ENCODE measurements around the gene SPAG16. TPM values are rescaled to one million over a fixed set of nuclear protein-coding genes. Genes with fewer than 3 reads are reported as not detected.

Gene SPAG16
- polyA plus RNA-seq, 1 of the 3 experiments (the other 2 are of a cell fraction) = 29.5 TPM

DNA sequence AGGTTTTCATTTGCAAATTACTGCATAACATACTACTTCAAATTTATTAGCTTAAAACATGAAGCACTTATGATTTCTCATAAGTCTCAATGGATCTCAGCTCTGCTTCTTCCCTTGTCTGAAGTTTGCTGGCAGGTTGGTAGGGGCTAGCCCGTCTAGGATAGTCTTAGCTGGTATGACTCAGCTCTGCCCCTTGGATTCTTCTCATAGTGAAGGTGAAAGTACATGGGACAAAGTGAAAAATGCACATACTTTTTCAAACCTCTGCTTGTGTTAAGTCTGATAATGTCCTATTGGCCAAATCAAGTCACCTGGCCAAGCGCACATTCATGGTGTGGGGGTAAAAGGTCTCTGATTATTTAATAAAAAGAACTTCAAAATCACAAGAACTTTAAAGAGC is 941.8 kb downstream of the SPAG16 start:
- DNase-seq = no peak
- H3K27ac ChIP-seq (ENCODE audit: low read depth in 2 of 2, low read length in 1 of 2) = no peak overlapping the region
- no peak overlapping the region for H2AFZ ChIP-seq (ENCODE audit: low read depth)
- H3F3A ChIP-seq (replicated peaks; ENCODE audit: insufficient read depth) = no peaks in the 10 kb centered on the region
- ChIA-PET POLR2A (no interaction called here), CTCF (interaction anchor here (0.7 kb wide), 1 partner anchor 69 kb away, joined by 3 read pairs; no protein-coding TSS in a partner anchor)
- WGBS (ENCODE audit: low lambda C conversion rate) = 64% methylated on average over 2 of the region's 2 CpGs
- H3K4me3 ChIP-seq (ENCODE audit: low read depth in 2 of 2, low read length in 1 of 2) = no peak overlapping the region
- H3K4me2 ChIP-seq = no peak overlapping the region
- H3K9ac ChIP-seq = no peak overlapping the region
- no peaks in the 10 kb centered on the region for H3K4me1 ChIP-seq (ENCODE audit: control insufficient read depth in 1 of 2, insufficient read depth in 2 of 2, low read depth in 1 of 2, low read length in 1 of 2)
- H4K20me1 ChIP-seq (ENCODE audit: insufficient read depth) = no peaks in the 10 kb centered on the region
- H3K27me3 ChIP-seq (ENCODE audit: insufficient read depth) = no peaks in the 10 kb centered on the region
- no peaks in the 10 kb centered on the region for H3K9me3 ChIP-seq
- TF ChIP-seq RXRA (IDR thresholded peaks at IDR 0.05; ENCODE audit: borderline replicate concordance, low read depth) (no peak), FOXJ3 (CRISPR knock-in tag; IDR thresholded peaks at IDR 0.05) (no peak), CHD2 (IDR thresholded peaks at IDR 0.05; ENCODE audit: low read length, partially characterized antibody) (no peak), NRF1 (IDR thresholded peaks at IDR 0.05; ENCODE audit: low read depth, low read length) (no peak), TCF12 (IDR thresholded peaks at IDR 0.05) (no peak), SMC3 (IDR thresholded peaks at IDR 0.05; ENCODE audit: low read depth, low read length) (no peak), GABPA (IDR thresholded peaks at IDR 0.05; ENCODE audit: low read depth) (no peak), TEAD4 (IDR thresholded peaks at IDR 0.05; ENCODE audit: borderline replicate concordance, insufficient read depth) (no peak), POLR2AphosphoS5 (IDR thresholded peaks at IDR 0.05; ENCODE audit: low read depth, low read length) (no peak), ELF1 (IDR thresholded peaks at IDR 0.05) (no peak), MEF2A (IDR thresholded peaks at IDR 0.05; ENCODE audit: borderline replicate concordance, low read depth) (no peak), GATA2 (CRISPR knock-in tag; IDR thresholded peaks at IDR 0.05) (no peak), FOSL2 (IDR thresholded peaks at IDR 0.05; ENCODE audit: borderline replicate concordance, low read depth) (no peak), RCOR1 (IDR thresholded peaks at IDR 0.05; ENCODE audit: low read length) (no peak), TAF1 (IDR thresholded peaks at IDR 0.05; ENCODE audit: borderline replicate concordance, low read depth, low read length) (no peak)
- TF ChIP-seq, protein P1, sequence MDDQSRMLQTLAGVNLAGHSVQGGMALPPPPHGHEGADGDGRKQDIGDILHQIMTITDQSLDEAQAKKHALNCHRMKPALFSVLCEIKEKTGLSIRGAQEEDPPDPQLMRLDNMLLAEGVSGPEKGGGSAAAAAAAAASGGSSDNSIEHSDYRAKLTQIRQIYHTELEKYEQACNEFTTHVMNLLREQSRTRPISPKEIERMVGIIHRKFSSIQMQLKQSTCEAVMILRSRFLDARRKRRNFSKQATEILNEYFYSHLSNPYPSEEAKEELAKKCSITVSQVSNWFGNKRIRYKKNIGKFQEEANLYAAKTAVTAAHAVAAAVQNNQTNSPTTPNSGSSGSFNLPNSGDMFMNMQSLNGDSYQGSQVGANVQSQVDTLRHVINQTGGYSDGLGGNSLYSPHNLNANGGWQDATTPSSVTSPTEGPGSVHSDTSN (IDR thresholded peaks at IDR 0.05) = no peak
- TF ChIP-seq, protein P2, sequence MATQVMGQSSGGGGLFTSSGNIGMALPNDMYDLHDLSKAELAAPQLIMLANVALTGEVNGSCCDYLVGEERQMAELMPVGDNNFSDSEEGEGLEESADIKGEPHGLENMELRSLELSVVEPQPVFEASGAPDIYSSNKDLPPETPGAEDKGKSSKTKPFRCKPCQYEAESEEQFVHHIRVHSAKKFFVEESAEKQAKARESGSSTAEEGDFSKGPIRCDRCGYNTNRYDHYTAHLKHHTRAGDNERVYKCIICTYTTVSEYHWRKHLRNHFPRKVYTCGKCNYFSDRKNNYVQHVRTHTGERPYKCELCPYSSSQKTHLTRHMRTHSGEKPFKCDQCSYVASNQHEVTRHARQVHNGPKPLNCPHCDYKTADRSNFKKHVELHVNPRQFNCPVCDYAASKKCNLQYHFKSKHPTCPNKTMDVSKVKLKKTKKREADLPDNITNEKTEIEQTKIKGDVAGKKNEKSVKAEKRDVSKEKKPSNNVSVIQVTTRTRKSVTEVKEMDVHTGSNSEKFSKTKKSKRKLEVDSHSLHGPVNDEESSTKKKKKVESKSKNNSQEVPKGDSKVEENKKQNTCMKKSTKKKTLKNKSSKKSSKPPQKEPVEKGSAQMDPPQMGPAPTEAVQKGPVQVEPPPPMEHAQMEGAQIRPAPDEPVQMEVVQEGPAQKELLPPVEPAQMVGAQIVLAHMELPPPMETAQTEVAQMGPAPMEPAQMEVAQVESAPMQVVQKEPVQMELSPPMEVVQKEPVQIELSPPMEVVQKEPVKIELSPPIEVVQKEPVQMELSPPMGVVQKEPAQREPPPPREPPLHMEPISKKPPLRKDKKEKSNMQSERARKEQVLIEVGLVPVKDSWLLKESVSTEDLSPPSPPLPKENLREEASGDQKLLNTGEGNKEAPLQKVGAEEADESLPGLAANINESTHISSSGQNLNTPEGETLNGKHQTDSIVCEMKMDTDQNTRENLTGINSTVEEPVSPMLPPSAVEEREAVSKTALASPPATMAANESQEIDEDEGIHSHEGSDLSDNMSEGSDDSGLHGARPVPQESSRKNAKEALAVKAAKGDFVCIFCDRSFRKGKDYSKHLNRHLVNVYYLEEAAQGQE (IDR thresholded peaks at IDR 0.05; ENCODE audit: low read depth, low read length) = no peak
- TF ChIP-seq, protein P3, sequence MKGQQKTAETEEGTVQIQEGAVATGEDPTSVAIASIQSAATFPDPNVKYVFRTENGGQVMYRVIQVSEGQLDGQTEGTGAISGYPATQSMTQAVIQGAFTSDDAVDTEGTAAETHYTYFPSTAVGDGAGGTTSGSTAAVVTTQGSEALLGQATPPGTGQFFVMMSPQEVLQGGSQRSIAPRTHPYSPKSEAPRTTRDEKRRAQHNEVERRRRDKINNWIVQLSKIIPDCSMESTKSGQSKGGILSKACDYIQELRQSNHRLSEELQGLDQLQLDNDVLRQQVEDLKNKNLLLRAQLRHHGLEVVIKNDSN (IDR thresholded peaks at IDR 0.05; ENCODE audit: borderline replicate concordance, low read depth) = no peak
- TF ChIP-seq, protein P4, sequence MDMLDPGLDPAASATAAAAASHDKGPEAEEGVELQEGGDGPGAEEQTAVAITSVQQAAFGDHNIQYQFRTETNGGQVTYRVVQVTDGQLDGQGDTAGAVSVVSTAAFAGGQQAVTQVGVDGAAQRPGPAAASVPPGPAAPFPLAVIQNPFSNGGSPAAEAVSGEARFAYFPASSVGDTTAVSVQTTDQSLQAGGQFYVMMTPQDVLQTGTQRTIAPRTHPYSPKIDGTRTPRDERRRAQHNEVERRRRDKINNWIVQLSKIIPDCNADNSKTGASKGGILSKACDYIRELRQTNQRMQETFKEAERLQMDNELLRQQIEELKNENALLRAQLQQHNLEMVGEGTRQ (IDR thresholded peaks at IDR 0.05; ENCODE audit: borderline replicate concordance, low read depth, low read length) = no peak
- TF ChIP-seq, protein P5, sequence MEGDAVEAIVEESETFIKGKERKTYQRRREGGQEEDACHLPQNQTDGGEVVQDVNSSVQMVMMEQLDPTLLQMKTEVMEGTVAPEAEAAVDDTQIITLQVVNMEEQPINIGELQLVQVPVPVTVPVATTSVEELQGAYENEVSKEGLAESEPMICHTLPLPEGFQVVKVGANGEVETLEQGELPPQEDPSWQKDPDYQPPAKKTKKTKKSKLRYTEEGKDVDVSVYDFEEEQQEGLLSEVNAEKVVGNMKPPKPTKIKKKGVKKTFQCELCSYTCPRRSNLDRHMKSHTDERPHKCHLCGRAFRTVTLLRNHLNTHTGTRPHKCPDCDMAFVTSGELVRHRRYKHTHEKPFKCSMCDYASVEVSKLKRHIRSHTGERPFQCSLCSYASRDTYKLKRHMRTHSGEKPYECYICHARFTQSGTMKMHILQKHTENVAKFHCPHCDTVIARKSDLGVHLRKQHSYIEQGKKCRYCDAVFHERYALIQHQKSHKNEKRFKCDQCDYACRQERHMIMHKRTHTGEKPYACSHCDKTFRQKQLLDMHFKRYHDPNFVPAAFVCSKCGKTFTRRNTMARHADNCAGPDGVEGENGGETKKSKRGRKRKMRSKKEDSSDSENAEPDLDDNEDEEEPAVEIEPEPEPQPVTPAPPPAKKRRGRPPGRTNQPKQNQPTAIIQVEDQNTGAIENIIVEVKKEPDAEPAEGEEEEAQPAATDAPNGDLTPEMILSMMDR (IDR thresholded peaks at IDR 0.05) = no peak
- H3K36me3 ChIP-seq (replicated peaks in 1 of 2; ENCODE audit: control insufficient read depth in 1 of 2, insufficient read depth in 2 of 2, low read length in 1 of 2) = no peaks in the 10 kb centered on the region
- no peaks in the 10 kb centered on the region; the same call in 1 of the 2 replicates for H3K9me2 ChIP-seq
- no peaks in the 10 kb centered on the region for H3K79me2 ChIP-seq (ENCODE audit: insufficient read depth)
